ENCODE data around the gene ANGPTL8.

GRCh38 chr19:11199517-11199916 is 39.9 kb upstream of the ANGPTL8 start:
- TF ChIP-seq MAX (IDR thresholded peaks at IDR 0.05) (no peak), USF1 (IDR thresholded peaks at IDR 0.05) (no peak), TAF1 (IDR thresholded peaks at IDR 0.05; ENCODE audit: low read depth) (no peak), REST (IDR thresholded peaks at IDR 0.05; ENCODE audit: low read depth) (no peak), EP300 (IDR thresholded peaks at IDR 0.05; ENCODE audit: borderline replicate concordance) (no peak)
